Measurements from ENCODE around the gene RNF103. TPM values are rescaled to one million over a fixed set of nuclear protein-coding genes. Genes with fewer than 3 reads are reported as not detected.

Gene RNF103
- total and polyA plus RNA-seq, 2 of the 13 experiments (the other 11 are each of a cell fraction or from before 2014, with no cell fraction given): 19.8 to 21.1 TPM

DNA sequence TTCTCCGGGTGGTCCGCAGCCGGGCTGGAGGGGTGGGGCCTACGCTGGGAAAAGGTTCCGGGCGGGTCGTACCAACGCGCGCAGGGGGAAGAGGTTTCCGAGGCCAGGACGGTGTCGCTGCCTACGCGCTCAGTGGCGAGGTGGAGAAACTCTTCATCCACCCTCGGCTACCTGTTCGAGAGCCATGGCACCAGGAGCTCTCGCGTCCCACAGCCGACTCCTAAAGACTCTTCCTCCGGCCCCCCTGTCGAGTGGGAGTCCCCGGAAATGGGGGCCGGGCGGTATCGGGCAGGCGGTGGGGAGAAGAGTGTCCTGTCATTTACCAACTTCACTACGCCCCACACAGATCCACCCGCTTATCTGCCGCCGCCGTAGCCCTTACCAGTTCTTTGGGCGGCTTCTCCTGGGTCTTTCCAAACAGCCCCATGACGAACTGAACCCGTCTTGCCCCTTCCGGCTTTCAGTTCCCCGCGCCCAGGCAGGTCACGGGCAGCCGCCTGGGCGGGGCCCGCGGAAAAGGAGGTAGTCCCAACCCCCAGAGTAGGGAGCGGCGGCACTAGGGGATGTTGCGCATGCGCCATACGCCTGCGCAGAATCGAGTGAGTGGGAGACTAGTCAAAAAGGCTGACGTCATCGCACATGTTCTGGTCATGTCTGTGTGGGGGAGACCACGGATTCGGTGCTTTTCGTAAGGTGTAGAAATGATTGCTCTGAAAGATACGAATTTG lies 60.6 kb downstream of the RNF103 start, which contains the start of gene CHMP3 (continued):
- TF ChIP-seq, protein P1, sequence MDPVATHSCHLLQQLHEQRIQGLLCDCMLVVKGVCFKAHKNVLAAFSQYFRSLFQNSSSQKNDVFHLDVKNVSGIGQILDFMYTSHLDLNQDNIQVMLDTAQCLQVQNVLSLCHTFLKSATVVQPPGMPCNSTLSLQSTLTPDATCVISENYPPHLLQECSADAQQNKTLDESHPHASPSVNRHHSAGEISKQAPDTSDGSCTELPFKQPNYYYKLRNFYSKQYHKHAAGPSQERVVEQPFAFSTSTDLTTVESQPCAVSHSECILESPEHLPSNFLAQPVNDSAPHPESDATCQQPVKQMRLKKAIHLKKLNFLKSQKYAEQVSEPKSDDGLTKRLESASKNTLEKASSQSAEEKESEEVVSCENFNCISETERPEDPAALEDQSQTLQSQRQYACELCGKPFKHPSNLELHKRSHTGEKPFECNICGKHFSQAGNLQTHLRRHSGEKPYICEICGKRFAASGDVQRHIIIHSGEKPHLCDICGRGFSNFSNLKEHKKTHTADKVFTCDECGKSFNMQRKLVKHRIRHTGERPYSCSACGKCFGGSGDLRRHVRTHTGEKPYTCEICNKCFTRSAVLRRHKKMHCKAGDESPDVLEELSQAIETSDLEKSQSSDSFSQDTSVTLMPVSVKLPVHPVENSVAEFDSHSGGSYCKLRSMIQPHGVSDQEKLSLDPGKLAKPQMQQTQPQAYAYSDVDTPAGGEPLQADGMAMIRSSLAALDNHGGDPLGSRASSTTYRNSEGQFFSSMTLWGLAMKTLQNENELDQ (CRISPR knock-in tag; IDR thresholded peaks at IDR 0.05; ENCODE audit: borderline replicate concordance): no peak
- TF ChIP-seq ZBTB38 (CRISPR knock-in tag; IDR thresholded peaks at IDR 0.05) (peak; percentile 24; the same call in 1 of the 2 replicates), HOXA7 (CRISPR knock-in tag; IDR thresholded peaks at IDR 0.05) (no peak), ZNF577 (CRISPR knock-in tag; IDR thresholded peaks at IDR 0.05; ENCODE audit: borderline replicate concordance, low read depth) (no peak), HNRNPLL (IDR thresholded peaks at IDR 0.05; ENCODE audit: low read depth, low read length, poor library complexity, severe bottlenecking) (peak; percentile 84), ZNF652 (CRISPR knock-in tag; IDR thresholded peaks at IDR 0.05; ENCODE audit: borderline replicate concordance, low read depth) (0 out of 2 replicates have a peak, but pooled peaks have one; percentile 33), ZNF713 (CRISPR knock-in tag; IDR thresholded peaks at IDR 0.05) (no peak), CHD4 (IDR thresholded peaks at IDR 0.05; ENCODE audit: borderline replicate concordance, low read length) (no peak), ETV5 (CRISPR knock-in tag; IDR thresholded peaks at IDR 0.05; ENCODE audit: borderline replicate concordance) (peak; percentile 88), ZSCAN30 (CRISPR knock-in tag; IDR thresholded peaks at IDR 0.05) (no peak; the same call in 1 of the 2 replicates), TCF12 (IDR thresholded peaks at IDR 0.05) (no peak), TCF12 (CRISPR knock-in tag; IDR thresholded peaks at IDR 0.05) (peak; percentile 81; the same call in 1 of the 2 replicates), CCDC6 (CRISPR knock-in tag; IDR thresholded peaks at IDR 0.05) (peak; percentile 26), FOSL1 (CRISPR knock-in tag; IDR thresholded peaks at IDR 0.05; ENCODE audit: borderline replicate concordance) (no peak), ZNF746 (CRISPR knock-in tag; IDR thresholded peaks at IDR 0.05) (no peak; the same call in 1 of the 2 replicates), NR2F1 (CRISPR knock-in tag; IDR thresholded peaks at IDR 0.05) (0 out of 4 replicates have a peak, but pooled peaks of 1 of the 2 experiments have one; percentile 49)
- TF ChIP-seq, protein P2, sequence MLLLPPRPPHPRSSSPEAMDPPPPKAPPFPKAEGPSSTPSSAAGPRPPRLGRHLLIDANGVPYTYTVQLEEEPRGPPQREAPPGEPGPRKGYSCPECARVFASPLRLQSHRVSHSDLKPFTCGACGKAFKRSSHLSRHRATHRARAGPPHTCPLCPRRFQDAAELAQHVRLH (CRISPR knock-in tag; IDR thresholded peaks at IDR 0.05; ENCODE audit: borderline replicate concordance, low read depth): no peak; the same call in 1 of the 2 replicates
- TF ChIP-seq, protein P3, sequence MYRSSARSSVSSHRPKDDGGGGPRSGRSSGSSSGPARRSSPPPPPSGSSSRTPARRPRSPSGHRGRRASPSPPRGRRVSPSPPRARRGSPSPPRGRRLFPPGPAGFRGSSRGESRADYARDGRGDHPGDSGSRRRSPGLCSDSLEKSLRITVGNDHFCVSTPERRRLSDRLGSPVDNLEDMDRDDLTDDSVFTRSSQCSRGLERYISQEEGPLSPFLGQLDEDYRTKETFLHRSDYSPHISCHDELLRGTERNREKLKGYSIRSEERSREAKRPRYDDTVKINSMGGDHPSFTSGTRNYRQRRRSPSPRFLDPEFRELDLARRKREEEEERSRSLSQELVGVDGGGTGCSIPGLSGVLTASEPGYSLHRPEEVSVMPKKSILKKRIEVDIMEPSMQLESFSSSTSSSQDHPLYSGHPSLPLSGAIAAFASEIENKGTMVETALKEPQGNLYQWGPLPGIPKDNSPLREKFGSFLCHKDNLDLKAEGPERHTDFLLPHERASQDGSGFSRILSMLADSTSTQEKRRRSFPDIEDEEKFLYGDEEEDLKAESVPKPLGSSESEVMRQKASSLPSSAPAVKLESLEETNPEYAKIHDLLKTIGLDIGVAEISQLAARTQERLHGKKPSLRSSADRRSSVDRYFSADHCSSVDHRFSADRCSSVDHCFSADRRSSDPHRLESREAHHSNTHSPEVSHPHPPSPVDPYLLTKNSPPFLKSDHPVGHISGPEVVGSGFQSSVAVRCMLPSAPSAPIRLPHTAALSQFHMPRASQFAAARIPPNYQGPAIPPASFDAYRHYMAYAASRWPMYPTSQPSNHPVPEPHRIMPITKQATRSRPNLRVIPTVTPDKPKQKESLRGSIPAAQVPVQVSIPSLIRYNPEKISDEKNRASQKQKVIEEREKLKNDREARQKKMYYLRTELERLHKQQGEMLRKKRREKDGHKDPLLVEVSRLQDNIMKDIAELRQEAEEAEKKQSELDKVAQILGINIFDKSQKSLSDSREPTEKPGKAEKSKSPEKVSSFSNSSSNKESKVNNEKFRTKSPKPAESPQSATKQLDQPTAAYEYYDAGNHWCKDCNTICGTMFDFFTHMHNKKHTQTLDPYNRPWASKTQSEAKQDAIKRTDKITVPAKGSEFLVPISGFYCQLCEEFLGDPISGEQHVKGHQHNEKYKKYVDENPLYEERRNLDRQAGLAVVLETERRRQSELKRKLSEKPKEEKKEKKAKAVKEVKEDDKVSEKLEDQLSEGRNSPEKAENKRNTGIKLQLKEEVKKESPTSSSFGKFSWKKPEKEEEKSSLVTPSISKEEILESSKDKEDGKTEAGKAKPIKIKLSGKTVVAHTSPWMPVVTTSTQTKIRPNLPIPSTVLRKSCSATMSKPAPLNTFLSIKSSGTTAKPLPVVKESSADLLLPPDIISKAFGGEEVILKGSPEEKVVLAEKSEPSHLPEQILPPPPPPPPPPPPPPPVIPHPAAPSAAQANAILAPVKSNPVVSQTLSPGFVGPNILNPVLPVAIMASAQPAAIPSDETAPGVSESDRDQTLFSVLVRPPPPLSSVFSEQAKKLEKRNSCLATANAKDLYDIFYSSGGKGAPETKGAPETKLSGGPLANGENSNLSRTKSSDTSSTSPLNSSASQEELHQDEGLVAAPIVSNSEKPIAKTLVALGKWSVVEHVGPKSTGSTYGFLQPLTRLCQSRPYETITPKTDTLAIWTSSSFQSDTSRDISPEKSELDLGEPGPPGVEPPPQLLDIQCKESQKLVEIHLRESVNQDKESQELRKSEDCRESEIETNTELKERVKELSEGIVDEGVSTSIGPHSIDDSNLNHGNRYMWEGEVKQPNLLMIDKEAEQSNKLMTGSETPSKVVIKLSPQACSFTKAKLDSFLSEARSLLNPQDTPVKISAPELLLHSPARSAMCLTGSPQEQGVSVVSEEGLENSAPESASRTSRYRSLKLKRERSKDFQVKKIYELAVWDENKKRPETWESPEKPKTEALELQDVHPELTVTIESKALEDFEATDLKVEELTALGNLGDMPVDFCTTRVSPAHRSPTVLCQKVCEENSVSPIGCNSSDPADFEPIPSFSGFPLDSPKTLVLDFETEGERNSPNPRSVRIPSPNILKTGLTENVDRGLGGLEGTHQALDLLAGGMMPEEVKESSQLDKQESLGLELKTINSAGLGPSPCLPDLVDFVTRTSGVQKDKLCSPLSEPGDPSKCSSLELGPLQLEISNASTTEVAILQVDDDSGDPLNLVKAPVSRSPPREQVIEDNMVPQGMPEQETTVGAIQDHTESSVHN (CRISPR knock-in tag; IDR thresholded peaks at IDR 0.05): 0 out of 2 replicates have a peak, but pooled peaks have one; percentile 10

Measured in HepG2 (cell line).